Measurements from ENCODE around the gene HS3ST5. TPM values are rescaled to one million over a fixed set of nuclear protein-coding genes. Genes with fewer than 3 reads are reported as not detected.

Gene HS3ST5
- total and polyA plus RNA-seq, 2 experiments from 2014 or later = 2.4 to 4.1 TPM

- H3K9me3 ChIP-seq (ENCODE audit: low read depth) = no peaks in the 10 kb centered on the region
- no peaks in the 10 kb centered on the region for H3K36me3 ChIP-seq
- no peaks in the 10 kb centered on the region for H3K4me1 ChIP-seq (ENCODE audit: low read depth)
- no peak overlapping the region for H3K27ac ChIP-seq
- TF ChIP-seq, protein P1, sequence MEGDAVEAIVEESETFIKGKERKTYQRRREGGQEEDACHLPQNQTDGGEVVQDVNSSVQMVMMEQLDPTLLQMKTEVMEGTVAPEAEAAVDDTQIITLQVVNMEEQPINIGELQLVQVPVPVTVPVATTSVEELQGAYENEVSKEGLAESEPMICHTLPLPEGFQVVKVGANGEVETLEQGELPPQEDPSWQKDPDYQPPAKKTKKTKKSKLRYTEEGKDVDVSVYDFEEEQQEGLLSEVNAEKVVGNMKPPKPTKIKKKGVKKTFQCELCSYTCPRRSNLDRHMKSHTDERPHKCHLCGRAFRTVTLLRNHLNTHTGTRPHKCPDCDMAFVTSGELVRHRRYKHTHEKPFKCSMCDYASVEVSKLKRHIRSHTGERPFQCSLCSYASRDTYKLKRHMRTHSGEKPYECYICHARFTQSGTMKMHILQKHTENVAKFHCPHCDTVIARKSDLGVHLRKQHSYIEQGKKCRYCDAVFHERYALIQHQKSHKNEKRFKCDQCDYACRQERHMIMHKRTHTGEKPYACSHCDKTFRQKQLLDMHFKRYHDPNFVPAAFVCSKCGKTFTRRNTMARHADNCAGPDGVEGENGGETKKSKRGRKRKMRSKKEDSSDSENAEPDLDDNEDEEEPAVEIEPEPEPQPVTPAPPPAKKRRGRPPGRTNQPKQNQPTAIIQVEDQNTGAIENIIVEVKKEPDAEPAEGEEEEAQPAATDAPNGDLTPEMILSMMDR (IDR thresholded peaks at IDR 0.05; ENCODE audit: low read depth, low read length) = no peak
- no peaks in the 10 kb centered on the region for H3K27me3 ChIP-seq
- no peak overlapping the region for H3K4me3 ChIP-seq
- DNase-seq (ENCODE audit: low read depth in 1 of 2, low spot score in 1 of 2) = no peak
These were observed 236.8 kb downstream of the HS3ST5 start for GRCh38 chr6:114106020-114106419.

DNA sequence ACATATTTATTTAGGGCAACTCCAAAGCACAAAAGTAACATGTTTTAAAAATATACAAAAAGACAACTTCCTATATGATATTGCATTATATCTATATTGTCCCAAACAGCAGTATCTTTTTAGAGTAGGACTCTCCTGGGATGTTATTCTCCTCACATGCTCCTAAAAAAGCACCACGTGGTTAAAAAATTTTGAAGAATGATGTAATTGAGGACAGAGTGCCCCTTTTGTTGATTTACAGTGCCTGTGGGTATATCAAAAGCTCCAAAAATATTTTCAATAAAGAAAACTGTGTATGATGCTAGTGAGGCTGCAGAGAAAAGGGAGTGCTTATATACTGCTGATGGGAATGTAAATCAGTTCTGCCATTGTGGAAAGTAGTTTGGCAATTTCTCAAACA, 241.6 kb downstream of the HS3ST5 start:
- no peak overlapping the region for H3K27ac ChIP-seq
- H3K4me3 ChIP-seq = no peak overlapping the region
- no peaks in the 10 kb centered on the region for H3K36me3 ChIP-seq
- H3K4me1 ChIP-seq (ENCODE audit: low read depth) = peaks cover 5% of the 10 kb centered on the region
- H3K9me3 ChIP-seq (ENCODE audit: low read depth) = no peaks in the 10 kb centered on the region
- H3K27me3 ChIP-seq = no peaks in the 10 kb centered on the region
- no peak for DNase-seq (ENCODE audit: low read depth in 1 of 2, low spot score in 1 of 2)
- TF ChIP-seq, protein P1 (IDR thresholded peaks at IDR 0.05; ENCODE audit: low read depth, low read length) = no peak

DNA sequence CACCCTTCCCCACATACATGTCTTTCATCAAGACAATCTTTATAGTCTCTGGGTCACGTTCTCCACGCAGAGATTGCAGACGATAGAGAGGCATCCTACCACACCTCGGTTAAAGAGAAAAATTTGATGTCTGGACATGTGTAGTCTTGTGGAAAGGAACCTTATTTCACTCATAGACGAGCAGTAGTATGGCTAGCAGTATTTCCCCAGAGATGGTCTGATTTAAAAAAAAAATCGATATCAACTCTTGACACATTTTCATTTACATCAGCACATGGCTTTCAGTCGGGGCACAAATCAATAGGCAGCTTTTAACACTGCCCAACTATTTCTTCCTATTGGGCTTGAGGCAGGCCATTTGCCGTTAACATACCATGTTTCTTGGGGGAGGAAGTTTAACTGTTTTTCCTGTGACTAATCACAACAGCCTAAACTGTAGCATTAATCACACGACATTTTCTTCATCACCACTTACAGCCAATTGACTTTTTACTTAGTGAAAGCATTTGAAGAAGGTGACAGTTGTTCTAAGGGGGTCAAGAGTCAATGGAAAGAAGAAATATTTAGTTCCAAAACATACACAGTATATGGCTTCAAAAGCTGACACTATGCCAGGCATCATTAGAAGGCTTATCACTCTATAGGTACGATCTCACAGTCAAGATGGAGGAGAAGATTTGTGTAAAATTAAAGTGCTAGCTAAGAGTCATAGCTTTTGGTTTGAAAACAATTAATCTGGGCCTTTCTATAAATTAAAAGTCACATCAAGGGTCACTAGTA, 242.4 kb downstream of the HS3ST5 start:
- H3K4me3 ChIP-seq = no peak overlapping the region
- TF ChIP-seq, protein P1 (IDR thresholded peaks at IDR 0.05; ENCODE audit: low read depth, low read length) = no peak
- H3K9me3 ChIP-seq (ENCODE audit: low read depth) = no peaks in the 10 kb centered on the region
- no peak overlapping the region for H3K27ac ChIP-seq
- no peak for DNase-seq (ENCODE audit: low read depth in 1 of 2, low spot score in 1 of 2)
- no peaks in the 10 kb centered on the region for H3K27me3 ChIP-seq
- no peaks in the 10 kb centered on the region for H3K36me3 ChIP-seq
- peaks cover 5% of the 10 kb centered on the region for H3K4me1 ChIP-seq (ENCODE audit: low read depth)

GRCh38 chr6:114096561-114097172, 246.2 kb downstream of the HS3ST5 start:
- peak; percentile 46 to 77 for DNase-seq (ENCODE audit: low read depth in 1 of 2, low spot score in 1 of 2)
- Histone ChIP-seq H3K9me3 (ENCODE audit: low read depth) (no peaks in the 10 kb centered on the region), H3K36me3 (no peaks in the 10 kb centered on the region), H3K4me1 (ENCODE audit: low read depth) (peaks cover 14% of the 10 kb centered on the region), H3K4me3 (no peak overlapping the region), H3K27me3 (no peaks in the 10 kb centered on the region), H3K27ac (no peak overlapping the region)
- TF ChIP-seq, protein P1 (IDR thresholded peaks at IDR 0.05; ENCODE audit: low read depth, low read length) = peak; percentile 69

DNA sequence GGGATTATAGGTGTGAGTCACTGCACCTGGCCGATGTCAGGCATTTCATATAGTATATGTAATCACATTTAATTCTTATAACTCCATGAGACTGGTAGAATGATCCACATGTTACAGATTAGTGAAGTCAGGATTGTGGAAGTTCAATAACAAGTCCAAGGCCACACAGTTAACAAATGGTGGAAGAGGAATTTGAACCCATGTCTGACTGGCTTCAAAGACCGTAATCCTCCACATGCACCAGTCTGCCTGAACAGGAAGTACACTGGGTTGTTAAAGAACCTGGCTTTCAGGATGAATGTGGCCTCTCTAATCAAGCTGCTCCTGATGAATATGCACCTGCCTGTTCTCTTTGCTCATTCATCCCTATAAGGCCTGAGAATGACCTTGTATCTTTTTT, 249.9 kb downstream of the HS3ST5 start:
- no peaks in the 10 kb centered on the region for H3K36me3 ChIP-seq
- H3K4me1 ChIP-seq (ENCODE audit: low read depth) = peaks cover 31% of the 10 kb centered on the region
- H3K9me3 ChIP-seq (ENCODE audit: low read depth) = no peaks in the 10 kb centered on the region
- no peak for DNase-seq (ENCODE audit: low read depth in 1 of 2, low spot score in 1 of 2)
- no peaks in the 10 kb centered on the region for H3K27me3 ChIP-seq
- no peak overlapping the region for H3K27ac ChIP-seq
- no peak overlapping the region for H3K4me3 ChIP-seq
- TF ChIP-seq, protein P1 (IDR thresholded peaks at IDR 0.05; ENCODE audit: low read depth, low read length) = no peak

Data from cardiac muscle cell (in vitro differentiated cells and primary cell).